ENCODE results near the gene GALNT15. TPM values are rescaled to one million over a fixed set of nuclear protein-coding genes. Genes with fewer than 3 reads are reported as not detected.

The GALNT15 gene, protein sequence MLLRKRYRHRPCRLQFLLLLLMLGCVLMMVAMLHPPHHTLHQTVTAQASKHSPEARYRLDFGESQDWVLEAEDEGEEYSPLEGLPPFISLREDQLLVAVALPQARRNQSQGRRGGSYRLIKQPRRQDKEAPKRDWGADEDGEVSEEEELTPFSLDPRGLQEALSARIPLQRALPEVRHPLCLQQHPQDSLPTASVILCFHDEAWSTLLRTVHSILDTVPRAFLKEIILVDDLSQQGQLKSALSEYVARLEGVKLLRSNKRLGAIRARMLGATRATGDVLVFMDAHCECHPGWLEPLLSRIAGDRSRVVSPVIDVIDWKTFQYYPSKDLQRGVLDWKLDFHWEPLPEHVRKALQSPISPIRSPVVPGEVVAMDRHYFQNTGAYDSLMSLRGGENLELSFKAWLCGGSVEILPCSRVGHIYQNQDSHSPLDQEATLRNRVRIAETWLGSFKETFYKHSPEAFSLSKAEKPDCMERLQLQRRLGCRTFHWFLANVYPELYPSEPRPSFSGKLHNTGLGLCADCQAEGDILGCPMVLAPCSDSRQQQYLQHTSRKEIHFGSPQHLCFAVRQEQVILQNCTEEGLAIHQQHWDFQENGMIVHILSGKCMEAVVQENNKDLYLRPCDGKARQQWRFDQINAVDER
- total RNA-seq, result 1.7 and 5.4 TPM in 2 replicates
- polyA plus RNA-seq, result 0.68 and 0.87 TPM in 2 replicates
- 0.63 and 0.75 TPM in 2 replicates for polyA plus RNA-seq (2011; cell fraction: cytosol; rRNA removed)
- 0.54 and 1.9 TPM in 2 replicates for polyA plus RNA-seq (2011; cell fraction: nucleus; rRNA removed)
- polyA plus RNA-seq (2012), result 1.3 and 16.2 TPM in 2 replicates
- polyA minus RNA-seq, result 2.9 and 4.9 TPM in 2 replicates
- not detected for polyA minus RNA-seq (2011; cell fraction: cytosol; rRNA and poly(A)+ RNA removed)
- polyA minus RNA-seq (2011; cell fraction: nucleus; rRNA and poly(A)+ RNA removed), result 2.2 and 2.7 TPM in 2 replicates
- Bru-seq, nascent RNA, result percentile 41 among the genes with signal in this experiment
- percentile 12 among the genes with signal in this experiment for BruChase-seq, experiment 1, labeled RNA remaining after a 6-hour chase
- BruChase-seq, experiment 2, labeled RNA remaining after a 2-hour chase, result percentile 14 among the genes with signal in this experiment
- long read RNA-seq, full-length matches to known transcripts, result 1 of 1 reads
- long read RNA-seq, partial matches to known transcripts, result 0 of 1 reads
- long read RNA-seq, other reads (novel, unspliced or antisense), result 0 of 1 reads

DNA sequence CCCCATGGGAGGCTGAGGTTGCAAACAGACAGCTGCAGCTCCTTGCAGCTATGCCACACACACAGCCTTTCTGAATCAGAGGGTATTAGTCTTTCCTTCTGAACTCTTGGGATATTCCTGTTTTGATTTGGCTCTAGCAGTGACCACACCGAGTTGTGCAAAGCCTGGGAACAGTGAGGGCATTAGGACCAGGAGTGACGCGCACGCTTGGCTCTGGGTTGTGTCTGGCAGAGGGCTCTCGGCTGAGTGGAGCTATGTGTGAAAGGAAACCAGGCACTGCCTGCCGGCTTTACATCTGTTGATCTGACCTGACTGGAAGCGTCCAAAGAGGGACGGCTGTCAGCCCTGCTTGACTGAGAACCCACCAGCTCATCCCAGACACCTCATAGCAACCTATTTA, at the start of gene GALNT15:
GALNT15 (plus strand) TSS at position 292 of the 400 bp plus-strand sequence. CDS start 472 bp downstream, outside the sequence.
- FAIRE-seq (peak; percentile 91), DNase-seq (ENCODE audit: low read depth, low spot score) (peak; percentile 86)
- Histone ChIP-seq H3K27me3 (ENCODE audit: control insufficient read depth in 2 of 2, insufficient read depth in 2 of 2, low read length in 2 of 2) (peaks cover 0 to 2% of the 10 kb centered on the region in 2 experiments), H3K4me1 (ENCODE audit: control insufficient read depth, extremely low read depth, insufficient read depth, low read length) (peaks cover 11% of the 10 kb centered on the region), H4K20me1 (replicated peaks; ENCODE audit: control insufficient read depth, extremely low read depth, insufficient read depth, low read length) (no peaks in the 10 kb centered on the region), H3K4me2 (ENCODE audit: insufficient read depth, low read length) (no peak within 1 kb of the TSS), H3K27ac (ENCODE audit: insufficient read depth, low read depth, low read length) (no peak within 1 kb of the TSS), H2AFZ (ENCODE audit: low read depth, low read length) (peak within 1 kb of the TSS; percentile 60), H3K9me1 (replicated peaks; ENCODE audit: control insufficient read depth, extremely low read depth, insufficient read depth, low read length) (no peaks in the 10 kb centered on the region), H3K4me3 (replicated peaks in 1 of 3; ENCODE audit: insufficient read depth in 1 of 3, low read depth in 1 of 3, low read length in 3 of 3) (no peak within 1 kb of the TSS), H3K9me3 (replicated peaks; ENCODE audit: control insufficient read depth, insufficient read depth, low read length) (no peaks in the 10 kb centered on the region), H3K79me2 (ENCODE audit: control insufficient read depth, insufficient read depth, low read length) (no peaks in the 10 kb centered on the region), H3K36me3 (ENCODE audit: control insufficient read depth in 2 of 2, extremely low read depth in 1 of 2, insufficient read depth in 2 of 2, low read length in 2 of 2) (no peaks in the 10 kb centered on the region), H3K9ac (replicated peaks; ENCODE audit: extremely low read depth, insufficient read depth, low read length) (no peak within 1 kb of the TSS)
- intact Hi-C loops (cut with micrococcal nuclease) (loop anchor here (1.0 kb wide), 1 partner anchor 114 kb away; no protein-coding TSS in a partner anchor), dilution Hi-C loops (cut with MboI; ENCODE audit: extremely low pct_ligation_motif_present, low sequenced_read_pairs) (no loop called here)
- no TSS peak for BruUV-seq (replicated peaks)
- TF ChIP-seq, protein P1, sequence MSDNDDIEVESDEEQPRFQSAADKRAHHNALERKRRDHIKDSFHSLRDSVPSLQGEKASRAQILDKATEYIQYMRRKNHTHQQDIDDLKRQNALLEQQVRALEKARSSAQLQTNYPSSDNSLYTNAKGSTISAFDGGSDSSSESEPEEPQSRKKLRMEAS (IDR thresholded peaks at IDR 0.05; ENCODE audit: insufficient read depth, insufficient read length), result no peak
- CTCF ChIA-PET, result interaction anchor here (1.0 to 13.3 kb wide), 10 partner anchors 12 to 144 kb away, joined by 3 to 459 read pairs (median 4); no protein-coding TSS in a partner anchor
- POLR2A ChIA-PET, result interaction anchor here (0.9 to 1.3 kb wide), 2 partner anchors 114 to 124 kb away, joined by 4 to 16 read pairs; no protein-coding TSS in a partner anchor

DNA sequence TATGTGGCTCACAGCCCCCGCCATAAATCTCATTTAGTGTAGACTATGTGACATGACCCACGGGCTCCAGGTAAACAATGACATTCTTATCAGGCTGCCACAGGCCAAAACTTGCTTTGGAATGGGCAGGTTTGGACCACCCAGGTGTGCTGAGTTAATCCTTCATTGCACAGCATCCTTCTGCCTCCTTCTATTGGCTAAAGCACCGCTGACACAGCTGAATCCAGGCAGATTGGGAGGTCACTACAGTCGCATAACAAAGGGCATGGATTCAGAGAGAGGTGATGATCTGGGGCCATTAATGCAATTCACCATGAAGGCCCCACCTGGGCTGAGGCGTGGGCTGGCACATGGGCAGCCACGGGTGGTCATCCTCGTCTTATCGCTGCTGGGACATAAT, 47.8 kb upstream of the GALNT15 start:
- Histone ChIP-seq H3K4me1 (ENCODE audit: control insufficient read depth, extremely low read depth, insufficient read depth, low read length) (no peaks in the 10 kb centered on the region), H3K79me2 (ENCODE audit: control insufficient read depth, insufficient read depth, low read length) (no peaks in the 10 kb centered on the region), H3K9me3 (replicated peaks; ENCODE audit: control insufficient read depth, insufficient read depth, low read length) (no peaks in the 10 kb centered on the region), H3K9me1 (replicated peaks; ENCODE audit: control insufficient read depth, extremely low read depth, insufficient read depth, low read length) (no peaks in the 10 kb centered on the region), H2AFZ (ENCODE audit: low read depth, low read length) (no peak overlapping the region), H3K36me3 (ENCODE audit: control insufficient read depth in 2 of 2, extremely low read depth in 1 of 2, insufficient read depth in 2 of 2, low read length in 2 of 2) (no peaks in the 10 kb centered on the region), H3K27me3 (ENCODE audit: control insufficient read depth in 2 of 2, insufficient read depth in 2 of 2, low read length in 2 of 2) (no peaks in the 10 kb centered on the region), H4K20me1 (replicated peaks; ENCODE audit: control insufficient read depth, extremely low read depth, insufficient read depth, low read length) (no peaks in the 10 kb centered on the region), H3K4me3 (replicated peaks in 1 of 3; ENCODE audit: insufficient read depth in 1 of 3, low read depth in 1 of 3, low read length in 3 of 3) (no peak overlapping the region), H3K4me2 (ENCODE audit: insufficient read depth, low read length) (no peak overlapping the region), H3K9ac (replicated peaks; ENCODE audit: extremely low read depth, insufficient read depth, low read length) (no peak overlapping the region), H3K27ac (ENCODE audit: insufficient read depth, low read depth, low read length) (no peak overlapping the region)
- ChIA-PET CTCF (no interaction called here), POLR2A (no interaction called here)
- intact Hi-C loops (cut with micrococcal nuclease) (loop anchor here (5.0 kb wide), 1 partner anchor 979 kb away; no protein-coding TSS in a partner anchor), dilution Hi-C loops (cut with MboI; ENCODE audit: extremely low pct_ligation_motif_present, low sequenced_read_pairs) (no loop called here)
- DNase-seq (ENCODE audit: low read depth, low spot score), result no peak
- no peak for FAIRE-seq
- no peak for TF ChIP-seq FOS (IDR thresholded peaks at IDR 0.05; ENCODE audit: borderline replicate concordance, insufficient read depth, low read length)
- no peak for TF ChIP-seq MYC (IDR thresholded peaks at IDR 0.05; ENCODE audit: low read depth, low read length)
- TF ChIP-seq, protein P2, sequence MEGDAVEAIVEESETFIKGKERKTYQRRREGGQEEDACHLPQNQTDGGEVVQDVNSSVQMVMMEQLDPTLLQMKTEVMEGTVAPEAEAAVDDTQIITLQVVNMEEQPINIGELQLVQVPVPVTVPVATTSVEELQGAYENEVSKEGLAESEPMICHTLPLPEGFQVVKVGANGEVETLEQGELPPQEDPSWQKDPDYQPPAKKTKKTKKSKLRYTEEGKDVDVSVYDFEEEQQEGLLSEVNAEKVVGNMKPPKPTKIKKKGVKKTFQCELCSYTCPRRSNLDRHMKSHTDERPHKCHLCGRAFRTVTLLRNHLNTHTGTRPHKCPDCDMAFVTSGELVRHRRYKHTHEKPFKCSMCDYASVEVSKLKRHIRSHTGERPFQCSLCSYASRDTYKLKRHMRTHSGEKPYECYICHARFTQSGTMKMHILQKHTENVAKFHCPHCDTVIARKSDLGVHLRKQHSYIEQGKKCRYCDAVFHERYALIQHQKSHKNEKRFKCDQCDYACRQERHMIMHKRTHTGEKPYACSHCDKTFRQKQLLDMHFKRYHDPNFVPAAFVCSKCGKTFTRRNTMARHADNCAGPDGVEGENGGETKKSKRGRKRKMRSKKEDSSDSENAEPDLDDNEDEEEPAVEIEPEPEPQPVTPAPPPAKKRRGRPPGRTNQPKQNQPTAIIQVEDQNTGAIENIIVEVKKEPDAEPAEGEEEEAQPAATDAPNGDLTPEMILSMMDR (IDR thresholded peaks at IDR 0.05; ENCODE audit: extremely low read depth in 1 of 2, insufficient read depth in 1 of 2, low read depth in 1 of 2, low read length in 2 of 2), result no peak
- TF ChIP-seq EZH2 (IDR thresholded peaks at IDR 0.05; ENCODE audit: borderline replicate concordance, low read depth, low read length, severe bottlenecking), result no peak
- no peak for TF ChIP-seq POLR2AphosphoS5 (IDR thresholded peaks at IDR 0.05; ENCODE audit: insufficient read depth, low read depth, low read length)
- no peak for TF ChIP-seq JUN (IDR thresholded peaks at IDR 0.05; ENCODE audit: borderline replicate concordance, insufficient read depth, insufficient read length, low read depth)
- TF ChIP-seq, protein P1 (IDR thresholded peaks at IDR 0.05; ENCODE audit: insufficient read depth, insufficient read length), result no peak
- no peak for TF ChIP-seq GATA2 (IDR thresholded peaks at IDR 0.05; ENCODE audit: insufficient read depth, insufficient read length, low read depth, low read length)
- TF ChIP-seq POLR2A (IDR thresholded peaks at IDR 0.05; ENCODE audit: low read depth, low read length), result no peak
- no TSS peak for BruUV-seq (replicated peaks)
